Common myeloid progenitor, CD34-positive (primary cell): ENCODE measurements around the gene SSUH2.
"Not testable (repeated sequence)": the region's sequence is repeated elsewhere in the genome, so short reads cannot be mapped to it uniquely, and the experiment has no call there.

Experiments used
- CTCF ChIA-PET: fragments of 350-600 bp; sonication (Branson Sonifier 250); formaldehyde crosslinking; loops from one replicate; lab custom pipeline; 2021; ENCODE audit warnings: antibody characterized with exemption; lab: Charles Lee
- POLR2A ChIA-PET: fragments of 350-600 bp; sonication (Branson Sonifier 250); formaldehyde crosslinking; loops from one replicate; lab custom pipeline; 2021; ENCODE audit warnings: antibody characterized with exemption; lab: Charles Lee
- DNase-seq, 3 donors: peaks; one replicate each; pipeline versions ENCODE4 v3.0.0 to v3.0.0-alpha.2; 2013
- H3K27ac ChIP-seq, 2 experiments: 1 replicate in 1 of 2; 2 replicates in 1 of 2; pipeline ENCODE4 v1.7.0; 2013; ENCODE audit warnings: inconsistent platforms in 2 of 2, low read length in 2 of 2, mild to moderate bottlenecking in 2 of 2, low read depth in 1 of 2, moderate library complexity in 1 of 2; ENCODE audit not compliant: severe bottlenecking in 2 of 2, insufficient read depth in 1 of 2, poor library complexity in 1 of 2
- H3K27me3 ChIP-seq, 5 experiments: replicated peaks in 2 of 5; 1 replicate in 3 of 5; 2 replicates in 2 of 5; pipeline versions ENCODE4 v1.6.1 to v1.7.0; 2013; ENCODE audit warnings: low read length in 4 of 5, mild to moderate bottlenecking in 2 of 5, moderate library complexity in 2 of 5, inconsistent platforms in 1 of 5; ENCODE audit not compliant: insufficient read depth in 5 of 5, control insufficient read depth in 4 of 5
- H3K36me3 ChIP-seq, 4 experiments: 1 replicate in 2 of 4; 2 replicates in 2 of 4; pipeline versions ENCODE4 v1.6.1 to v1.7.0; 2013; ENCODE audit warnings: low read length in 3 of 4, control low read depth in 1 of 4, mild to moderate bottlenecking in 1 of 4; ENCODE audit not compliant: control insufficient read depth in 4 of 4, insufficient read depth in 4 of 4
- H3K4me1 ChIP-seq, 4 experiments: 1 replicate in 3 of 4; 2 replicates in 1 of 4; pipeline versions ENCODE4 v1.6.1 to v1.7.1; 2013; ENCODE audit warnings: low read length in 3 of 4, mild to moderate bottlenecking in 3 of 4, control low read depth in 1 of 4, inconsistent platforms in 1 of 4, moderate library complexity in 1 of 4; ENCODE audit not compliant: control insufficient read depth in 4 of 4, insufficient read depth in 4 of 4; ENCODE audit errors: control extremely low read depth in 1 of 4
- H3K4me3 ChIP-seq, 7 experiments: 1 replicate in 4 of 7; 2 replicates in 3 of 7; pipeline versions ENCODE4 v1.5.1 to v1.7.0; 2013; ENCODE audit warnings: mild to moderate bottlenecking in 7 of 7, low read length in 6 of 7, moderate library complexity in 6 of 7, inconsistent platforms in 2 of 7, low read depth in 2 of 7, control low read depth in 1 of 7; ENCODE audit not compliant: insufficient read depth in 4 of 7, control insufficient read depth in 1 of 7; ENCODE audit errors: extremely low read depth in 1 of 7
- H3K9me3 ChIP-seq, 5 experiments: 1 replicate in 4 of 5; 2 replicates in 1 of 5; pipeline versions ENCODE4 v1.6.1 to v1.7.1; 2013; ENCODE audit warnings: low read length in 4 of 5, mild to moderate bottlenecking in 2 of 5, inconsistent platforms in 1 of 5, low read depth in 1 of 5, moderate library complexity in 1 of 5; ENCODE audit not compliant: control insufficient read depth in 4 of 5, insufficient read depth in 2 of 5; ENCODE audit errors: control extremely low read depth in 1 of 5
- WGBS: methylation state at CpG from one replicate; pipeline ENCODE4 v1.1.5; 2013; ENCODE audit not compliant: insufficient coverage; 5-methylcytosine and 5-hydroxymethylcytosine counted together

The SSUH2 gene

GRCh38 chr3:8658306-8659212, 14.0 kb upstream of the SSUH2 start:
- CTCF ChIA-PET: no interaction called here
- Histone ChIP-seq H3K27me3 (no peaks in the 10 kb centered on the region), H3K4me3 (peak overlapping the region in 4 of 7 experiments; percentile 5 to 54 (median 29)), H3K9me3 (no peaks in the 10 kb centered on the region), H3K27ac (peak overlapping the region in 1 of 2 experiments; percentile 67), H3K4me1 (peaks cover 0 to 26% (median 22%) of the 10 kb centered on the region in 4 experiments), H3K36me3 (no peaks in the 10 kb centered on the region)
- peak; percentile 82 to 95 (median 95) for DNase-seq
- 29% methylated on average over 8 of the region's 12 CpGs for WGBS
- POLR2A ChIA-PET: no interaction called here

GRCh38 chr3:8657804-8658305, 13.3 kb upstream of the SSUH2 start:
- H3K36me3 ChIP-seq: no peaks in the 10 kb centered on the region
- peaks cover 0 to 26% (median 22%) of the 10 kb centered on the region in 4 experiments for H3K4me1 ChIP-seq
- ChIA-PET CTCF (no interaction called here), POLR2A (no interaction called here)
- peak overlapping the region in 3 of 7 experiments; percentile 14 to 54 (median 44) for H3K4me3 ChIP-seq
- no peaks in the 10 kb centered on the region for H3K27me3 ChIP-seq
- H3K9me3 ChIP-seq: no peaks in the 10 kb centered on the region
- DNase-seq: peak in 1 of 3 donors; percentile 20
- WGBS: 89% methylated on average over 5 of the region's 8 CpGs
- H3K27ac ChIP-seq: peak overlapping the region in 1 of 2 experiments; percentile 67

GRCh38 chr3:8656240-8656639, 11.6 kb upstream of the SSUH2 start:
- no peaks in the 10 kb centered on the region for H3K36me3 ChIP-seq
- no peak overlapping the region for H3K4me3 ChIP-seq
- peaks cover 0 to 2% (median 0%) of the 10 kb centered on the region in 5 experiments for H3K27me3 ChIP-seq
- DNase-seq: no peak
- 93% methylated on average over 7 of the region's 8 CpGs for WGBS
- peaks cover 0 to 26% (median 22%) of the 10 kb centered on the region in 4 experiments for H3K4me1 ChIP-seq
- H3K27ac ChIP-seq: no peak overlapping the region
- no peaks in the 10 kb centered on the region for H3K9me3 ChIP-seq
- ChIA-PET POLR2A (no interaction called here), CTCF (interaction anchor here (1.4 kb wide), 1 partner anchor 13 kb away, joined by 4 read pairs; no protein-coding TSS in a partner anchor)

- 97% methylated on average over 10 of the region's 10 CpGs for WGBS
- Histone ChIP-seq H3K36me3 (no peaks in the 10 kb centered on the region), H3K4me3 (no peak overlapping the region), H3K27ac (no peak overlapping the region), H3K9me3 (no peaks in the 10 kb centered on the region), H3K27me3 (peaks cover 0 to 2% (median 0%) of the 10 kb centered on the region in 5 experiments), H3K4me1 (peaks cover 0 to 26% (median 21%) of the 10 kb centered on the region in 4 experiments)
- ChIA-PET CTCF (interaction anchor here (1.4 kb wide), 1 partner anchor 12 kb away, joined by 4 read pairs; no protein-coding TSS in a partner anchor), POLR2A (no interaction called here)
- no peak for DNase-seq
Observed at GRCh38 chr3:8655387-8655835, 10.8 kb upstream of the SSUH2 start.

GRCh38 chr3:8654572-8655329, 10.2 kb upstream of the SSUH2 start:
- H3K27ac ChIP-seq, H3K27me3 ChIP-seq, DNase-seq, CTCF ChIA-PET, H3K9me3 ChIP-seq, H3K4me3 ChIP-seq, POLR2A ChIA-PET, H3K36me3 ChIP-seq: not testable (repeated sequence)
- peaks cover 0 to 24% (median 21%) of the 10 kb centered on the region in 4 experiments for H3K4me1 ChIP-seq
- WGBS: 95% methylated on average over 4 of the region's 6 CpGs

- Histone ChIP-seq H3K27me3 (peaks cover 0 to 2% (median 0%) of the 10 kb centered on the region in 5 experiments), H3K36me3 (no peaks in the 10 kb centered on the region), H3K27ac (no peak overlapping the region), H3K4me1 (peaks cover 0 to 16% (median 13%) of the 10 kb centered on the region in 4 experiments), H3K9me3 (no peaks in the 10 kb centered on the region), H3K4me3 (no peak overlapping the region)
- ChIA-PET POLR2A (no interaction called here), CTCF (no interaction called here)
- no peak for DNase-seq
- 98% methylated on average over 7 of the region's 8 CpGs for WGBS
Observed at GRCh38 chr3:8653800-8654408, 9.3 kb upstream of the SSUH2 start.
